ENCODE measurements around the gene FNDC8.
"Not testable (repeated sequence)": the region's sequence is repeated elsewhere in the genome, so short reads cannot be mapped to it uniquely, and the experiment has no call there.

FNDC8 gene

DNA sequence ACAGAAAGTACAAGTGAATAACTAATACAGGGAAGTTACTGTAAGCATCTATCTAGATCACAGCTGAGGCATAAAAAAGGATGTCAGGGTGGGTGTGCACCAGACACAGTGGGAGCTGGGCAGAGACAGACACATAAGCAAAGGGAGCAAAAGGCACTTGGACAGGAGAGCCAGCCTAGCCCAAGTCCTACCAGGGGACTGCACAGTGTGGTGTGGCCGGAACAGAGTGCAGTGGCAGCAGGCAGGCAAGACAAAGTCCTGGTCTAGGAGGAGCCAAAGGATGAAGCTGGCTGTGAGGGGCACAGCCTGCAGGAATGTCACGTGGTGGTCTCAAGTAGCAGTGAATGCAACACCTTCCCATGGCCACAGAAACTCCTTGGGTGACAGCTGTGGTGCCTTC is 23.6 kb upstream of the FNDC8 start:
- DNase-seq: no peak

GRCh38 chr17:35099908-35100307 is 21.5 kb upstream of the FNDC8 start:
- DNase-seq: peak; percentile 66

DNA sequence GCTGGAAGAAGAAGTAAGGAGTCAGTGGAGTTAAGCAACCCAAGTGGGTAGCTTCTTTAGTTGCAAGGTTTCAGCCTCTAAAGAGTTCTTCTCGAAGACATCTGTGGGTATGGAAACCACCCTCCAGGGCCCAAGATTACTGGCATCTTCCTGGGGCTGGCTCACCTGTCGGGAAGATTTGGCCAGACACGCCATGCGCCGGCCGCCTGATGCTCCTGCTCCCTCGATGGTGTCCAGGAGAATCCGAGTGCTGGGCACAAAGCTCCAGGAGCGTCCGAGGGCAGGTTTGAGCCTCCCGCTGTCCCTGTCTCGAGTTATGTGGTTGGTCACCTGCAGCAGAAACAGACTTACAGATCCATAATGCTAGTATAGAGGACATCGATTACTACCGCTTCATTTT is 20.4 kb upstream of the FNDC8 start:
- DNase-seq: no peak

DNA sequence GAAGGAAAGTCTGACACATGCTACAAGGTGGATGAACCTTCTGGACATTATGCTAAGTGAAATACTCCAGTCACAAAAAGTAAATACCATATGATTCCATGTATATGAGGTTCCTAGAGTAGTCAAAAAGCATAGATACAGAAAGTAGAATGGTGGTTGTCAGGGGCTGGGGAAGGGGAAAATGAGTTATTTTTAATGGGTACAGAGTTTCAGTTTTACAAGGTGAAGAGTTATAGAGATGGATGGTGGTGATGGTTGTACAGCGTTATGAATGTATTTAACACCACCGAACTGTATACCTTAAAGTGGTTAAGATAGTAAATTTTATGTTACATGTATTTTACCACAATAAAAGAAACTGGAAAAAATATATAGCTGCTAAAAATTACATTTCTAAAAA is 19.7 kb upstream of the FNDC8 start:
- no peak for DNase-seq

GRCh38 chr17:35103271-35103670 is 18.1 kb upstream of the FNDC8 start:
- DNase-seq: no peak

DNA sequence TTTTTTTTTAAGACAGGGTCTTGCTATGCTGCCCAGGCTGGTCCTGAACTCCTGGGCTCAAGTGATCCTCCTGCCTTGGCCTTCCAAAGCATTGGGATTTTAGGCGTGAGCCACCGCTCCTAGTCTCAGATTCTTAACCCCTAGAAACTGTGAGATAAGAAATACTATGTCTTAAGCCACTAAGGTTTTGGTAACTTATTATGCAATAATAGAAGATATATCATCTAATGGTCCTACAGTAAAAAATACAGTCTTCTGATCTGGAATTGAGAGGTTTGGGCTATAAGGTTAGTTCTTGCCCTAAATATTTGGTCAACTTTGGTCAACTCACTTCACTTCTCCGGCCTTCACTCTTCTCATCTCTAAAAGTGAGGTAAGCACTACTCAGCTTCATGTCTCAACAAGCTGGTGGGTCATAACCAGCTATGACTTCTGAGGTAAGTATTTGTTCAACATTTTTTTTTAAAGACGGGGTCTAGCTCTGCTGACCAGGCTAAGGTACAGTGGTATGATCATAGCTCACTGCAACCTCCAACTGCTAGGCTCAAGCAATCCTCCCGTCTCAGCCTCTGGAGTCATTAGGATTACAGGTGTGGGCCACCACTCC is 16.5 kb upstream of the FNDC8 start:
- DNase-seq: no peak

DNA sequence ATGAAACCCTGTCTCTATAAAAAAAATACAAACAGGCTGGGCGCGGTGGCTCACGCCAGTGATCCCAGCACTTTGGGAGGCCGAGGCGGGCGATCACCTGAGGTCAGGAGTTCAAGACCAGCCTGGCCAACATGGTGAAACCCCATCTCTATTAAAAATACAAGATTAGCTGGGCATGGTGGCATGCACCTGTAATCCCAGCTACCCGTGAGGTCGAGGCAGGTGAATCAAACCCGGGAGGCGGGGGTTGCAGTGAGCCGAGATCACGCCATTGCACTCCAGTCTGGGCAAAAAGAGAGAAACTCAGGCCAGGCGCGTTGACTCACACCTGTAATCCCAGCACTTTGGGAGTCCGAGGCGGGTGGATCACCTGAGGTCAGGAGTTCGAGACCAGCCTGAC is 10.6 kb upstream of the FNDC8 start:
- DNase-seq: not testable (repeated sequence)

GRCh38 chr17:35116845-35117244 is 4.6 kb upstream of the FNDC8 start:
- no peak for DNase-seq

DNA sequence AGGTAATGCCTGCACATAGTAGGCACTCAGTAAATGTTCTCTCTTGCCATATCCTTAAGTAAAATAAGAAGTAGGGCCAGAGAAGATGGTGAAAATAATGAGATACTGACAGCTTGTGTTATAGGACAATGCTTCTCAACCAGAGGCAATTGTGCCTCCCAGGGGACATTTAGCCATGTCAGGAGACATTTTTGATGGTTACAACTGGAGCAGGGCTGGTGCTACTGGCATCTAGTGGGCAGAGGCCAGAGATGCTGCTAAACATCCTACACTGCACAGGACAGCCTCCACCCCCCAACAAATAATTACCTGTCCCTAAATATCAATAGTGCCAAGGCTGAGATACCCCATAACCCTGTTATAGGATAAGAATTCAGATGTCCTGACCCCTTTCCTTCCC is 3.4 kb upstream of the FNDC8 start:
- DNase-seq: peak; percentile 3

- DNase-seq: peak; percentile 45
Observed at GRCh38 chr17:35119370-35120165, 1.8 kb upstream of the FNDC8 start, which contains the start of gene RAD51D. RAD51D (minus strand) TSS chr17:35119860; CDS start chr17:35119613, 247 bp downstream.

GRCh38 chr17:35127751-35128514 is 6.5 kb downstream of the FNDC8 start:
- no peak for DNase-seq

DNA sequence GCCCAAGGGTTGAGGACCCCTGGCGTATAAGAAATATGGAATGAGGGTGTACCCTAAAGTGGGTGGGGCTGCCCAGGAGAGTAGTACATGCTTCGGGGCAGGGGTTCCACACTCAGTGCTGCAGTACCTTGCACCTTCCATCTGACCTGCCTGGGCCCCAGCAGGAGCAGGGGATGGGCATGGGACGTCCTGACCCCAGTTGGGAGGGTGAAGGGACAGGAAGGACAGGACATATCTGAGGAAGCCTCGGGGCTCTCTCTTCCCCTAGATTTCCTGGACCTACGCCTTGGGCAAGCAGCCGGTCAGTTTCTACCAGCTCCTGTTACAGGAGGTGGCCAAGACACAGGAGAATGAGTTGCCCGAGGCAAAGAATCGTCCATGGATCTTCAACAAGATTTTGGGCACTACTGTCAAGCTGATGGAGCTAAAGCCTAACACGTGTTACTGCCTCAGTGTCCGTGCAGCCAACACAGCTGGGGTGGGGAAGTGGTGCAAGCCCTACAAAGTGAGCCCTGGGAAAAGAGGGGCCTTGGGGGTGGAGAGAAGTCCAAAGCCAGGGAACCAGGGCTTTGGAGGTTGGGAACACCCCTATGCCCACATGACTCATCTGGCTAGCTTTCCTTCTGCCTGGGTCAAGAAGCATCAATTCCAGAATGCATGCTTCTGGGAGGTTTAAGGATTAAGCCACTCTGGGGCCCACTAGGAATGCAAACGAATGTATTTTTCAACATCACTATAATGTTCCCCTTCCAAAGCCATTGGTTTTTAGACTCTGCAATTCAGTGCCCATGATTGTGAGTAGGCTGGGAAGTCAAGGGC is 7.9 kb downstream of the FNDC8 start:
- no peak for DNase-seq

DNA sequence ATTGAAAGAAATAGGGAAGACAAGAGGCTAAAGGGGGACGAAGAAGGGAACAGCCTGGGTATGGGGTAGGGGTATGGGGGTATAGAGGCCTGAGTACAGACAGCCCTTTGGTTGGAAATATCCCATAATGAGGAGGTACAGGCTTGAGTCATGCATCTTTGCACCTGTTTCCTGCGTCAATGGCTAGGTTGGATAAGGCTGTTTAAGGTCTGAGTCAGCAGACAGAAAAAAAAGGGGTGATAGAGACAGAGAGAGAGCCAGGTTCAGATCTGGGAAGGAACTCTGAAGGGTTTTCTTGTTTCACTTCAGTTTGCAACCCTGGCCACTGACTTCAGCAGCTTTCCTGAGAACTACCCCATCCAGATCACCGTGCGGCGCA is 8.5 kb downstream of the FNDC8 start:
- DNase-seq: no peak

DNA sequence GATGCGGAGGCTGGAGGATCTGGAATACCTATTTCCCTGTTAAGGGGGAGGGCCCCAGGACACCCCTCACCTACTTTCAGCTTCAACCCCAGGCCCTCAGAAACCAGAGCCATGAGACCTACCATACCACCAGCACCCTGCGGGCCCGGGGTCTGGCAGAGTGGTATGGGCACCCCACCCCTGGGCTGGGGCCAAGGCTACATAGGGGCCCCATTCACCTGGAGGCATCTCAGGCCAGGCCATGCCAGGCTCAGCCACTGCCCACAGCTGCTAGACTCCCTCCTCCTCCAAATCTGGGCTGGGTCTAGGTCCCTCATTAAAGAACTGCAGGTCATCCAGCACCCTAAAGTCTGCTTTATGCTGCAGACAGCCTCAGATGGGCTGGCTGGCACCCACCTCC is 9.0 kb downstream of the FNDC8 start:
- DNase-seq: no peak

GRCh38 chr17:35132099-35132498 is 10.7 kb downstream of the FNDC8 start:
- no peak for DNase-seq

DNA sequence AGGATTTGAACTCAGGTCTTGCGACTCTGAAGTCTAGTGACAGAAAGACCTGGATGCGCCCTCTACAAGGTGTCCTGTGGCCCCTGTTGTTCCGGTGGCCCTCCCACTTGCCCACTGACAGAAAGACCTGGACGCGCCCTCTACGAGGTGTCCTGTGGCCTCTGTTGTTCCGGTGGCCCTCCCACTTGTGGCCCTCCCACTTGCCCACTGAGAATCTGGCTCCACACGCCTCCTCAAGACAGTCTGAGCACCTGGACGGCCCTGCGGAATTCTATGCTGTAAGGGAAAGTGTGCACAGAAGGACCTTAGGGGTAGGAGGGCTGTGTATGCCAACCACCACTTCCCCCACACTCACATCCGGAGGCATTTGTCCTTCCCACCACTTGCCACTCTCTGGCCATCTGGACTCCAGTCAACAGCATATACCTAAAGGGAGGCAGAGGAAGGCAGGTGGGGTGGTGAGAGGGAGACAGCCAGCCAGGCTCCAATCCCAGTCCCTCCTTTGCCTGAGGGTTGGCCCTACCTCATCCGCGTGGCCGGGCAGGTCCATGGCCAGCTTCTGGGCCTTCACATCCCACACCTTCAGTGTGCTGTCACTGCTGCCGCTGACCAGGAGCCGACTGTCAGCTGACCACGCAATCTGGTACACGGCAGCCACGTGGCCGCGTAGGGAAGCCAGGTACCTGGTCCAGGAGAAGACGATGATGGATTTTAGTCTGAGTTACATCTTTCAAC is 11.6 kb downstream of the FNDC8 start:
- DNase-seq: no peak

DNA sequence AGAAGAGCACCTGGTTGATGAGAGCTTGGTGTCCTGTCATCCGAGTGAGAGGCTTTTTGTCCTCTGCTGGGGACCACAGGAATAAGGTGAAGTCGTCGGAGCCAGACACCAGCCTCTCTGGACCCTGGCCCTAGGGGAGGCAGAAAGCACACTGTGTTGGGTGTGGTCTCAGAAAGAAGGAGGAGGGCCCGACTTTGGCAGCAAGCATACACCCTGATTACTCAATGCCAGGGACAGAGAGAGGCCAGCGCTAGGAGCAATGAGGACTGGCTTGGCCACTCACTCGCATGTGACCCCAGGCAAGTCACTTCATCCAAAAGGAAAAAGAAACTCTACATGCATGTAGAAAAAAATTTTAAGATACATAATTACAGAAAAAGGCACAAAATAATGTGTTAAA is 13.9 kb downstream of the FNDC8 start:
- DNase-seq: no peak

DNA sequence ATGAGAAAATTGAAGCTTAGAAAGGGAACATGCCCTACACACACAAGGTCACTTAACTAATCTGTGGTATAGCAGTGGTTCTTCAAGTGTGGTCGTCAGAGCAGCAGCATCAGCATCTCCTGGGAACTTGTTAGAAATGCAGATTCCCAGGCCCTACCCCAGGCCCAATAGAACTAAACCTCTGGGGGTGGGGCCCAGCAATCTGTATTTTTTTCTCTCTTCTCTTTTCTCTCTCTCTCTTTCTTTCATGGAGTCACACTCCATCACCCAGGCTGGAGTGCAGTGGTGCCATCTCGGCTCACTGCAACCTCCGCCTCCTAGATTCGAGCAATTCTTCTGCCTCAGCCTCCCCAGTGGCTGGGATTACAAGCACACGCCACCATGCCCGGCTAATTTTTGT is 16.8 kb downstream of the FNDC8 start:
- DNase-seq: no peak

GRCh38 chr17:35141681-35142466 is 20.5 kb downstream of the FNDC8 start, which contains the start of gene NLE1:
NLE1 (minus strand) TSS chr17:35142303; CDS start chr17:35142275, 28 bp downstream.
- peak; percentile 43 for DNase-seq

GRCh38 chr17:35142467-35142796 is 21.0 kb downstream of the FNDC8 start:
- no peak for DNase-seq

- DNase-seq: no peak
Observed at GRCh38 chr17:35144840-35145239, 23.4 kb downstream of the FNDC8 start.
